HG02798 (cell line): ENCODE measurements around the gene ACTN2.

Experiments used
- ATAC-seq: cut with Tn5 transposase; IDR thresholded peaks from one replicate; pipeline ENCODE4 v1.9.1; 2021; ENCODE audit warnings: mild to moderate bottlenecking; ENCODE audit not compliant: unreplicated experiment, poor library complexity

The ACTN2 gene

GRCh38 chr1:236689713-236690569 is 3.6 kb downstream of the ACTN2 start:
- no peak for ATAC-seq

- ATAC-seq, result no peak
Measured at GRCh38 chr1:236691348-236691747, 5.0 kb downstream of the ACTN2 start.

GRCh38 chr1:236692128-236692527 is 5.8 kb downstream of the ACTN2 start:
- no peak for ATAC-seq

GRCh38 chr1:236692742-236693141 is 6.4 kb downstream of the ACTN2 start:
- ATAC-seq, result no peak

- ATAC-seq, result no peak
Measured at GRCh38 chr1:236699366-236699765, 13.1 kb downstream of the ACTN2 start.

GRCh38 chr1:236700903-236701302 is 14.6 kb downstream of the ACTN2 start:
- ATAC-seq, result no peak

- ATAC-seq, result no peak
Measured at GRCh38 chr1:236701782-236702181, 15.5 kb downstream of the ACTN2 start.

- no peak for ATAC-seq
Measured at GRCh38 chr1:236702791-236703394, 16.6 kb downstream of the ACTN2 start.

GRCh38 chr1:236705771-236706170 is 19.5 kb downstream of the ACTN2 start:
- ATAC-seq, result no peak

- no peak for ATAC-seq
Measured at GRCh38 chr1:236706183-236706582, 19.9 kb downstream of the ACTN2 start.

GRCh38 chr1:236710328-236710892 is 24.1 kb downstream of the ACTN2 start:
- ATAC-seq, result no peak

GRCh38 chr1:236716160-236716559 is 29.9 kb downstream of the ACTN2 start:
- ATAC-seq, result no peak

- no peak for ATAC-seq
Measured at GRCh38 chr1:236717811-236718210, 31.5 kb downstream of the ACTN2 start.

GRCh38 chr1:236718328-236718727 is 32.0 kb downstream of the ACTN2 start:
- no peak for ATAC-seq

GRCh38 chr1:236720206-236720605 is 33.9 kb downstream of the ACTN2 start:
- ATAC-seq, result no peak

- ATAC-seq, result no peak
Measured at GRCh38 chr1:236720611-236721010, 34.3 kb downstream of the ACTN2 start.

- no peak for ATAC-seq
Measured at GRCh38 chr1:236724049-236724448, 37.8 kb downstream of the ACTN2 start.

- no peak for ATAC-seq
Measured at GRCh38 chr1:236724506-236724905, 38.2 kb downstream of the ACTN2 start.

- no peak for ATAC-seq
Measured at GRCh38 chr1:236725668-236726067, 39.4 kb downstream of the ACTN2 start.

- no peak for ATAC-seq
Measured at GRCh38 chr1:236727521-236727920, 41.2 kb downstream of the ACTN2 start.

GRCh38 chr1:236728752-236729151 is 42.5 kb downstream of the ACTN2 start:
- ATAC-seq, result no peak

GRCh38 chr1:236733653-236734052 is 47.4 kb downstream of the ACTN2 start:
- no peak for ATAC-seq
